Tongue (tissue), 2 donors: ENCODE data around the gene SIRT4. TPM values are rescaled to one million over a fixed set of nuclear protein-coding genes. Genes with fewer than 3 reads are reported as not detected.
A peak's percentile ranks its signal among the peaks of the same experiment; 100 is the strongest.
"Not testable (repeated sequence)": the region's sequence is repeated elsewhere in the genome, so short reads cannot be mapped to it uniquely, and the experiment has no call there.

Experiments
- DNase-seq: peaks from one replicate; pipeline ENCODE4 v3.0.0-alpha.2; 2015
- total RNA-seq: library from RNA; depleted of rRNA; stranded (reverse); fragments of >200 nt; gene quantifications from one replicate; pipeline ENCODE4 v1.2.3, GENCODE V29; 2014

Gene SIRT4, protein sequence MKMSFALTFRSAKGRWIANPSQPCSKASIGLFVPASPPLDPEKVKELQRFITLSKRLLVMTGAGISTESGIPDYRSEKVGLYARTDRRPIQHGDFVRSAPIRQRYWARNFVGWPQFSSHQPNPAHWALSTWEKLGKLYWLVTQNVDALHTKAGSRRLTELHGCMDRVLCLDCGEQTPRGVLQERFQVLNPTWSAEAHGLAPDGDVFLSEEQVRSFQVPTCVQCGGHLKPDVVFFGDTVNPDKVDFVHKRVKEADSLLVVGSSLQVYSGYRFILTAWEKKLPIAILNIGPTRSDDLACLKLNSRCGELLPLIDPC
- 5.0 TPM for total RNA-seq

DNA sequence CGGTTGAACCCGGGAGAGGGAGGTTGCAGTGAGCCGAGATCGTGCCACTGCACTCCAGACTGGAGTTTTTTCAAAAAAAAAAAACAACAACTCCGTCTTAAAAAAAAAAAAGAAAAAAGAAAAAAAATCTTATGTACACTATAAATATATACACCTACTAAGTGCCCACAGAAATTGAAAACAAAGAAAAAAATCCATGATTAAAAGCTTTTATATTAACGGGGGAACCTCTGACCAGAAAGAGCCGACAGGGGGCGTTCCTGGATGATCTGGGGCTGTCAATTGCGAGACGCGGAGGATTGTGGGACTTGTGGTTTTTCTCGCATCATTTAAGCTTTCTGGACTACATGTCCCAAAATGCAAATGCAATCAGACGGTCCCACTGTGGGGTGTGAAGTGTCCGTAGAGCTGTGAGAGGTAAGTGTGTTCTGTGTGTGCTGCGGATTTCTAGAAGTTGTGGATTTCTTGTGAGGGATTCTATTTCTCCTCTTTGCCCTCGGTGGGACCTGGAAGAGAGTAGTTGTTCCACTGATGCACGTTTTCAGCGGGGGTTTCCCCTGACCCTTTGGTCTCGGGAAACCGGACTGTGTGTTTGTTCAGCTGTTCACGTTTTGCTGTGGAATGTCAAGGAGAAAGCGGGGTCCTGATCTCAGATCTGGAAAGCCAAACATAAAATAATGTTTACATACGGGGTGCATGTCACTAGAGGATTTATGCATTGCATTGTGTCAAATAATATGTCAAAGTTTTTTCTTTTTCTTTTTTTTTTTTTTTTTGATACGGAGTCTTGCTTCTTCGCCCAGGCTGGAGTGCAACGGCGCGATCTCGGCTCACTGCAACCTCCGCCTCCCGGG is at the start of gene SIRT4:
SIRT4 (plus strand) TSS at position 360 of the 854 bp plus-strand sequence. CDS start 1,241 bp downstream, outside the sequence.
- DNase-seq = peak; percentile 98

DNA sequence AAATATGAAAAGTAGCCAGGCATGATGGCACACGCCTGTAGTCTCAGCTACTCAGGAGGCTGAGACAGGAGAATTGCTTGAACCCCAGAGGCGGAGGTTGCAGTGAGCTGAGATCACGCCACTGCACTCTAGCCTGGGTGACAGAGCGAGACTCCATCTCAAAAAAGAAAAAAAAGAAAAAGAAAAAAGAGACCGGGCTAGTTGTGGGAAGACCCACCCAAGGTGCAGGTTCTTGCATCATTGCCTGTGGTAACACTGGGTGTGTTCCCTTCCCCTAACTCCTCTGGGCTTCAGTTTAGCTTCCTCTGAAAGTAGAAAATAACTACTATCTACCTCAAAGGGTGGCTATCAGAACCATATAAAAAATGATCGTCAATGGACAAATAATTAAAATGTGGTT is 48.8 kb upstream of the SIRT4 start:
- not testable (repeated sequence) for DNase-seq

DNA sequence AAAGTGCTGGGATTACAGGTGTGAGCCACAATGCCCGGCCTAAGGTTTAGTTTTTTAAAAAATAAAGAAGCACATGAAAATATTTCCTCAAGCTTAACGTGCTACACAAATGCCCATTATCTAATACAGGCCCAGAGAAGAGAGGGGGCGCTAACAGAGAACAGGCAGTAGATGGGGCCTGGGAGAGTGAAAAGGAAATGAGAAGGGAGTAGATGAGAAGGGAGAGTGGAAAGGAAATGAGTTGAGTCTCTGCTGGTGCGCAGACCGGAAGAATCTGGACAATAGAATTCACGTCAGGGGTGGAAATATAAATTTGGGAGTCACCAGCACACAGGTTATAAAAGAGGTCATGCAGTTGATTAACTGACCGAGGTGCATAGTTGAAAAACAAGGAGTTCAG is 47.3 kb upstream of the SIRT4 start:
- no peak for DNase-seq

DNA sequence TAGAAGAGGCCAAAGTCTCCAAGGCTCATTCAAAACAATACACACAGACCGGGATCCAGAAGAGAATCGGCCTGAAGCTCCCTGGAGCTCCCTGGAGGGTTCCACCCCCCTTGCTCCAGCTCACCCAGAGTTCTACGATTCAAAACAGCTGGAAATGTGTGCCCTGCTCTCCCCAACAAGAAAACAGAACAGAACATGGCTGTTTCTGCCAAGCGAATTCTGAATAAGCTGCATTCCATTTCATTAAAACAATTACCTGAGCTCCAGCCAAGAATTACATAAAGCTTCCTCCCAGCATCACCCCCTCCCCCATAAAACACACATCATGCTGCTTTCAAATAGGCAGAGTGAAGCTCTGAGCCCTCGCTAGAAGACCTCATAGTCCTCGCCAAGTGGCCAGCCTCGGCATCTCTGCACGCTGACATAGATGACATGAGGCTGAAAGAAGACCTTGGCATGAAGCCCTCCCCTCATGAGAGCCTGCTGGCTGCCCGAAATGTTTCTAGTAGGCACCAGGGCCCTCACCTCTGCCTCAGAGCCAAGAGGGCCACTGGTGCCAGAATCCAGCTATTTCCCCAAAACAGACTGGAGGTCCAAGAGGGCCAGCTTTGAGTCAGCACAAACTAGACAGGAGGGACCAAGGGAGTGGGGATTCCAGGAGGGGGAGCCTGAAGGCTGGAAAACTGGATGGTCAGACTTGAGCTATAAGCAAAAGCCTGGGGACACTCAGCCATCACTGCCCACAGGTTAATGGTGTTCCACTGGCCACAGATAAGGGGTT is 44.9 kb upstream of the SIRT4 start:
- peak; percentile 94 for DNase-seq

DNA sequence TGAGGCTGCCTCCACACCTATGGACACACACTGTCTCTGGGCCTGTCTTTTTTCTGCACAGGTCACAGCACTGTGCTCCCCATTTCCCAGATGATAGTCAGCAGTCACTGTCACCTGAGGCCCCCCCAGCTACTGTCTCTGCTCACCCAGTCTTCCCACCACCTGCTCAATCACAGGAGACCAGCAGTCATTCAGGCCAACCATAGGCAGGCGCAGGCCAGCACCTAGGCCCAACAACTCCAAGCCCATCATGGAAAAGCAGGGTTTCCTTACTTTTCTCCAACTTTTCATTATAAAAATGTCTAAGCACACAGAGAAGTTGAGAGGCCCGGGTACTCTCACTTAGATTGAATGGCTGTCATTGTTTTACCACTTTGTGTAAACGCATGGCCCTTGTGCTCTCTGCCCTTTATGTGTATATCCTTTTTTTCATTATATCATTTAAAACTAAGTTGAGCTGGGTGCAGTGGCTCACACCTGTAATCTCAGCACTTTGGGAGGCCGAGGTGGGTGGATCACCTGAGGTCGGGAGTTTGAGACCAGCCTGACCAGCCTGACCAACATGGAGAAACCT is 43.7 kb upstream of the SIRT4 start:
- DNase-seq = no peak

DNA sequence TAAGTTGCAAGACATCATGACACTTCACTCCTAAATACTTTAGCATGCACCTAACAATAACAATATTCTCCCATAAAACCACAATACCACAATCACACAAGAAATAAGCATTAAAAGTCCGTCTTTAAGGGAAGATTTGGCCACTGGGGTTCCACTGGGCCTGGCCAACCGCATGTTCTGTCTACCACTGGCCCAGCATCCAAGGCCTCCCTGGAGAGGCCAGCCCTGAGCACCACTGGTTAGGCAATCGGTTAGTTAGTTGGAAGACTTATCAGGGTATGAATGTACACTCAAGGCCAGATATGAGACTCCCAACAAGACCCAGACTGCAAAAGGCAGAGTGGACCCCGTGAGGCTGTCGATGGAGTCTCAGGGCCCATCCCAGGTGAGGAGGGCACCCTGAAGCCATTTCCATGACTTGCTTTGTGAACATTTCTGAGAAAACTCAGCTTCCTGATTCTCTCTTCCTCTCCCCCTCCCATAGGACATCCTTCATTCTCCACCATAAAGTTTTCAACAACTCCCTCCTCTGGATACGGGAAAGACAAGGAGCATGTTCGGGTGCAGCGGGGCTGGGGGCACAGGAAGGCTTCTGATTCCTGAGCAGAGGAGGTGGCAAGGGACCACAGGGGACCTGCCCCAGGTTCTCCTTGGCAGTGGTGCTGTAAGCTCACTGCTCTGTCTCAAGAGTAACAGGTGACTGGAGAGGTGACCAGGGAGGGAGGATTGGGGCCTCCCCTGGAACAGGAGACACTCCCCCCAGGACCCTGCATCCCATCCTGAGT is 42.5 kb upstream of the SIRT4 start:
- DNase-seq = no peak

DNA sequence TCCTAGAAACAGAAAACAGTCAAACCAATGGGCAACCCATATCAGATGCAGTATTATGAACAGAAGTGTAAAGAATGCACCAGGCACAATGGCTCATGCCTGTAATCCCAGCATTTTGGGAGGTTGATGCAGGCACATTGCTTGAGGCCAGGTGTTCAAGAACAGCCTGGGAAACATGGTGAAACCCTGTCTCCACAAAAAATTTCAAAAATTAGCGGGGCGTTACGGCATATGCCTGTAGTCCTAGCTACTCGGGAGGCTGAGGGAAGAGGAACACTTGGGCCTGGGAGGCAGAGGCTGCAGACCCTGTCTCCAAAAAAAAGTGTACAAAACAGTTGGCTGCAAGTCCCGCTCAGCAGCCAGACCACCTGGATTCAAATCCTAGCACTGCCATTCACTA is 41.5 kb upstream of the SIRT4 start:
- no peak for DNase-seq

DNA sequence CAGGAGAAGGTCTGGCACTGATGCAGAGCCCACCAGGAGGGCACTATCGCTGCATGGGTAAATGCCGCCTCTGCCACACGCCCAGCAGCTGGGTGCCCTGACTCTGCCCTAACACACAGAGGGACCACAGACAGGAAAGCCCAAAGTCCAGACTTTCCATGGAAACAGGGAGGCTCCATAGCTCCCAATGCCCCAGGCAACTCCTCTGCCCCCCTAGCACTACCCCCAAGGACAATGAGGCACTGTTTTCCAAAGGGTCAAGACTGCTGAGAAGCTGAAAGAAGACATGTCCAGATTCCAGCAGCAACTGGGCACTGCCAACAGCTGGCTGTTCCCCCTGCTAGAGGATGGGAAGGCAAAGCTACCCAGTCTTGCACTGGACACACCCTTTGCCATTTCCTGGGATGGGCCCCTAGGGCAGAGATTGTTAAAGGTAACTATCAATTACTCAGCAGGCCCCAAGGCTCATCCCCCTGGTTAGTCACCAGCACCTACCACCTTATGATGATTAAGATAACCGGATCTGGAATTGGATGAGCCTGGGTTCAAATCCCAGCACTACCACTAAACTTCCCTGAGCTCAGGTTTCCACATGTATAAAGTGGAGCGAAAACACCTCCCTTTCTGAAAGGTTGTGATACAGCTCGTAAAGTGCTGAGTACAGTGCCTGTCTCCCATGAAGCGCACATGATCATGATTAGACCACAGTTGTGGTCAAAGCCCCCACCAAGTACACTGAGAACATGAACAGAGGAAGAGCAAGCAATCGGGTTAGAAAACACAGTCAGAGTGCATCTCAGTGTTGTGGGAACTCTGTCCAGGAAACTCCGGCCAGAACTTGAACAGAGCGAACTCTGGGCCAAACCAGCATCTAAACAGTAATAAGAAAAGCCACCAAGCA is 39.9 kb upstream of the SIRT4 start:
- peak; percentile 51 for DNase-seq

DNA sequence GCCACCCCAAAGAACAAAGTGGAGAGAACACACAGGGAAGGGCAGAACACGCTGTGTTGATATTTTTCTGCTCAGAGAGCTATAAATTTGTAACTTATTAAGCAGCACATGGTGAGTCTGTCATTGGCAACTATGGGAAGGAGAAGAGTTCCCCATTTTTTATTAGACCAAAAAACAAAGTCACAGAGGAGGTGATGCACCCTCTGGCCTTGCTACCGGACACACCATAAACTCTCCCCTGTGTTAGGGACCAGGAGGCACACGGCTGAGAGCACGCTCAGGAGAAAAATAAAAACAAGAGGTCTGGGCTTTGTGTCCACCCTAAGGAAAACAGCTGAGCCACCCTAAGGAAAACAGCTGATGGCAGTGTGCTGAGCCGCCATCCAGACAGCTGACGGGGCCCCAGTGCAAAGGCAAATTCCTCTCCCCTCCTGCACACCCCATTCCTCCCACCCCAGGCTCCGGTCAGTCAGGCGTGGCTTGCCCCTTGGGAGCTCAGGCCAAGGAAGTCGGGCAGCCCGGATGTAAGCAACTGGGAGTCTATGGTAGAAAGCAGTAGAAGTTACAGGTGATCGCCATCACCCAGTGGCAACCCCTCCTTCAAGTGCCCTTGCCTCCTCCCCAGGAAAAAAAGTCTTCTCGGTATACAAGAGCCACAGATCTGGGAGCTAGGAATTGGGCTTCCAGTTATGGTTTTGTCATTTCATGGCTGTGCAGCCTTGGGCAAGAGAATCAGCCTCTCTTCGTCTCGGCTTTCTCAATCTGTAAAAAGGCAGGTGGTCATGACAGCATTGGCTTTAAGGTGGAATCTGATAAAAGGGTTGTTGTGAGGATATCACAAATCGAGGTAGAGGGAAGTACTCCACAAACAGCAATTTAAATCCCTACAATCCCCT is 39.0 kb upstream of the SIRT4 start:
- DNase-seq = peak; percentile 79

DNA sequence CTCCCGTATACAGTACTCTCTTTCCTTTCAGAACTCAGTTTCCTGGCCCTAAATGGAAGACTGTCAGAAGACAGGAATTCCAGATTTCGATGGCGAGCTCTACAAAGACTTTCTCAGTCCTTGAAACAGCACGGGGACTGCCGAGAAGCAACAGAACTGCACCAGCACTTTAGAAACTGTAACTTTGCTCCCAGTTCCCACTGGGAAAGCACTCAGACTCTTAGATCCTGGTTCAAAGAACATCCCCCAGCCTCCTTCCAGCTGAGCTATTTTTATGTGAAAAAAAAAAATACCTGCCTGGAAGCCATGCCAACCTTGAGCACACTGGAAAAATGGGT is 38.4 kb upstream of the SIRT4 start:
- DNase-seq = no peak

DNA sequence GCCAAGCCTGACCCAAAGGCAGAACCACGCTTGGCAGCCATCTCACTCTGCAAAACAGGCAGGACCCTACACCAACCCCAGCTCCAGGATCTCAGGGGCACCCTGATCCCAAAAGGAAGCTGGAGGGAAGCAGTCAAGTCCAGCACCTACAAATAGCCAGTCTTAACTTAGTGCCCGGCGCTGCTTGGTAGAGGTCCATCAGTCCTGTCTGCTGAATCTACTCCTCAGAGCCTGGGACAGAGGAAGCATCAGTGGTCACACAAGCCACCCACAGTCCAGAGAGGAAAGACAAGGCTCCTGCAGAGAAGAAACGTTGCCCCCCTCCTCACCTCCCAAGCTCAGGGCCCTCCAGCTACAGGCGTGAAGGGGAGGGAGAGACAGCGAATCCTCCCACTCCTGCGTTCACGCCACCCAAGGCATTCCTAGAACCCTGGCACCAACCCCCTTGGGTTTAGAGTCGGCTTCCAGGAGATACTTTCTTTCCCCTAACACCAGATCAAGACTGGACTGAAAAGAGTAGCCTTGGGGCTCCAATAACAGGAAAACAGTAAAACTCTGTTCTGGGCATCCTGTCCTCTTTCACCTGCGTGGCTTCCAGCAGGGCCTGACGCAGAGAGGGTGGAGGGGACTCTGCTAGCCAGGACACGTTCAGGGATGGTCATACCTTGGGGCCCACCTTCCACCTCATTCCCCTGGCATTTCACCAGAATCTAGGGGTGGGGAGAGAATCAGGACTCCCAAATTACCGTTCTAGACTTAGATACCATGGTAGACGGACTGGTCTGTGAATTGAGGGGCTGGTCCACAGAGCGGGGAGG is 37.8 kb upstream of the SIRT4 start:
- DNase-seq = peak; percentile 61

DNA sequence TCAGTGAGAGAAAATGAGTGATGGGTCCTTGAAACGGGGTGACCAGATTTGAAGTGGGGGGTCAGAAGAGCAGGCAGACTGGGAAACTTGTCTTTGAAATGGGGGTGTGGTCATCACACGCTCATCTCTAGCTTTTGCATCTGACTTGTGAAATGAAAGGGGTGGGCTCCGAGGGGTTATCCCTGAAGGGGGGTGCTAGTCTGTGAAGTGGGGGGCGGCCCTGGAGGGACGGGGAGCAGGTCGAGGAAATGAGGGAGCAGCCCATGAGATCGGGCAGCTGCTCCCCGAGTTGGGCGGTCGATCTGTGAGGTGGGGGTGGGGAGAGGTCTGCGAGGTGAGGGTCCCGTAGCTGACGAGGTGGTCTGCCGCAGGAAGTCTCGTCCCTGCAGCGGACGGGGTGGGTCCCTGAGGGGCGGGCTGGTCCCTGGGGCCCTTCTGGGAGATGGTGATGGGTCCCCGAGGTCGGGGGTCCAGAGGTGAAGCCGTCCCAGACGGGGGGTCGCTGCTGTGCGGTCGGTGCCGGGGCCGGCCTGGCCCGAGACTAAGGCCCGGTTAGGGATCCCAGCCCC is 37.1 kb upstream of the SIRT4 start:
- no peak for DNase-seq

DNA sequence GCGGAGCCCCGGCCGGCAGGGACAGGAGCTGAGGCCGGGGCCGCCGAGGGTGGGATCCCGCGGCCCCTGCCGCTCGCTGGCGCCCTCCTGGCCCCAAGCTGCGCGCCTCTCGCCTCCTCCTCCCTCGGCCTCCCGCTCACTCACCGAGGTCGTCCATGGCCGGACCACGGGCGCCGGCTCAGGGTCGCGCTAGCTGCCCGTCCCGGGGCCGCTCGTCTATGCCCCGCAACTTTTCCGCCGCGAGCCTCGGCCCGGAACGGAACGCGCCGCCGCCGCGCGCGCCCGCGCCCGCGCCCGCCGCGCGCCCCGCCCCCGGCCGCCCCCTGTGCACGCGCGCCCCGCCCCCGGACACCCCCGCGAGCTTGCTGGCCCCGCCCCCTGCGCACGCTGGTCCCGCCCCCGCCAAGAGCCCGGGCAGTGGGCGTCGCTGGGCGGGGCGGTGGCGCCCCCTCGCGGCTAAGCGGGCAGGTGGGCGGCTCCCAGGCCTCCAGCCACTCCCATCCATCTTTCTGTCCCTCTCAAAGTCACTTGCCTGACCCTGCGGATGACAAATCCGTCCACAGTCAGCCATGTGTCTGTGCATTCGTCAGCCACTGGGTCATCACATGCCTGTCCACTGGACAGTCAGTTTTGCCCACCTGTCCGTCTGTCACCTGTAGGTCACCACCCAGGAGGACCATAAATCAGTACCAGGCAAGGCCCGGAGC is 36.5 kb upstream of the SIRT4 start, which contains the start of gene PXN:
PXN (minus strand) TSS at position 258 of the 707 bp plus-strand sequence; CDS start at position 157, 101 bp downstream.
- DNase-seq = peak; percentile 93

DNA sequence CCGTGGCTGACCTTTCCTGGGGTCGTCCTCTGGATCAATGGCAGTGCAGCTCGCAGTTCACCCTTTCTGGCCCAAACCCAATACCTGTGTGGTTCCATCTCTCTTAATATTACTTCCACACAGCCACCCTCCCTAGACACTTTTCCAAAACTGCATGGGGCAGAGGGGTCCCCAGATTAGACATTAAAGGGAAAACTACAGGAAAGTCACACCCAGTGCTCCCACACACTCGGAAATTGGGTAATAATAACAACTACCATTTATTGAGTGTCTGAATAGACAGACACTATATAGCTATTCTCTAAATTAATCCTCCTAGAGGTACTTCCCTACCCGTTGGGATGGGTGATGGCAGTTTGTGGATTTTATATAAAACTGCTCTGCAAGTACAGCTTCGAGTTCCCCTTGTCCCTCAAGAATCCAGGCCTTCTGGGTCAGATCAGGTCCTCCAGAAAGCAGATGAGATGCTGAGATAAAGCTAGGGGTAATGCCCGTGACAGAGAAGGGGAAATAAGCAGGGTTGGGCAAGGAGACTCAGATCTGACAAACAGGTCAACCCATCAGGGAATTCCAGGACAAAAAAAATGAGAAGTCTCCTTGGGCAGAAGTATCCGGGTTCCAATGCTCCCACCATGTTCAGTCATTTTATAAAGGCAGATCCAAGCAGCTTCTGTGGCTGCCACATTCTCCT is 35.8 kb upstream of the SIRT4 start:
- no peak for DNase-seq

DNA sequence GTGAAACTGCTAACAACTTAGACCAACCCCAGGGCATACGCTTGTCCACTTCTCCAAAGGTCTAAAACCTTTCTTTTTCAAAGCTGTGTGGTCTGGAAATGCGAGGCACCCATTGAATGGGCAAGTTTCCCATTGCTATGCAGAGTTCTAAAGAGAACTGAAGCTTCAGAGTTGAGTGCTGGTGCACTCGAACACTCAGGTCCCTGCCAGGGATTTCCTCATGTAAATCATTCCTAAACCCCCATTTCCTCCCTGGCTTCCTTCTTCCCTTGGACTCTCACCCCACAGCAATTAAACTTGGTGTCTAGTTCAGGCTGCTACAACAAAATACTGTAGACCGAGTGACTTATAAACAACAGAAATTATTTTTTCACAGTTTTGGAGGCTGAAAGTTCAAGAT is 34.4 kb upstream of the SIRT4 start:
- no peak for DNase-seq

DNA sequence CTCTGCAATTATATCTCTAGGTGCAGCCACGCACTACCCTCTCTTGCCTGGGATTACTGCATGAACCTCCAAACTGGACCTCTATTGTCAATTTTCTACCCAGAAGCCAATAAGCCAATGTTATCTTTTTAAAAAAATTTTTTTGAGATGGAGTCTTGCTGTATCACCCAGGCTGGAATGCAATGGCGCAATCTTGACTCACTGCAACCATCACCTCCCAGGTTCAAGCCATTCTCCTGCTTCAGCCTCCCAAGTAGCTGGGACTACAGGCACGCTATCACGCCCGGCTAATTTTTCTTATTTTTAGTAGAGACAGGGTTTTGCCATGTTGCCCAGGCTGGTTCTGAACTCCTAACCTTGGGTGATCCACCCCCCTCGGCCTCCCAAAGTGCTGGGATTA is 25.4 kb upstream of the SIRT4 start:
- no peak for DNase-seq
